EH (cell line): Measurements from ENCODE around the gene CNST.
A peak's percentile ranks its signal among the peaks of the same experiment; 100 is the strongest.
"Not testable (repeated sequence)": the region's sequence is repeated elsewhere in the genome, so short reads cannot be mapped to it uniquely, and the experiment has no call there.

Experiments
- DNase-seq: peaks from one replicate; pipeline ENCODE4 v3.0.0-alpha.2; 2015; ENCODE audit warnings: low read depth

The CNST gene

DNA sequence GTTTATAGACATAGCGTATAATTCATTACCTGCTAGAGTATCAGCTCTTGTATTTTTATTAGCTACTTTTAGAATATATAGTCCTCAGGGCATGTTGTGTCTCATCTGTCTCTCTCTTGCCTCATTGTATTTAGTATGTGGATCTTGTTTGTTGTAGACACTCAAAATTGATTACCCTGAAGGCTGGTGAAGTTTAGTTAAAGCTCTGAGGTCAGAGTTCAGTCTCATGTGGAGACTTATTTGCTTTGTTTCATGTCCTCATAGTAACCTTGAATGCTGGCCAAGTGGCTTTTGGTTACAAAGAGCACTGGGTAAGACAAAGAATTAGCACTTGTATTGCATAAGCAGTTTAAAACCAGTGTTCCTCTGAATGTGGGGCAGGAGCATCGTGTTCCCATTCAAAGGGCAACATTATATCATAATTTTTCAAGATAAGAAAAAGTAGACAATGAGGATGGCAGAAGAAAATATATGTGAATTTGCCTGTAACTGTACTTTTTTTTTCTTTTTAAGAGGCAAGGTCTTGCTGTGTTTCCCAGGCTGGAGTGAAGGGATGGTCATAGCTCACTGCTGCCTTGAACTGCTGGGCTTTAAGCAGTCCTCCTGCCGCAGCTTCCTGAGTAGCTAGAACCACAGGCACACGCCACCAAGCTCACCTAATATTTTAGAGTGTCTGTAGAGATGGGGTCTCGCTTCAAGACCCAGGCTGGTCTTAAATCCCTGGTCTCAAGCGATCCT, 17.4 kb downstream of the CNST start:
- peak; percentile 50 for DNase-seq

DNA sequence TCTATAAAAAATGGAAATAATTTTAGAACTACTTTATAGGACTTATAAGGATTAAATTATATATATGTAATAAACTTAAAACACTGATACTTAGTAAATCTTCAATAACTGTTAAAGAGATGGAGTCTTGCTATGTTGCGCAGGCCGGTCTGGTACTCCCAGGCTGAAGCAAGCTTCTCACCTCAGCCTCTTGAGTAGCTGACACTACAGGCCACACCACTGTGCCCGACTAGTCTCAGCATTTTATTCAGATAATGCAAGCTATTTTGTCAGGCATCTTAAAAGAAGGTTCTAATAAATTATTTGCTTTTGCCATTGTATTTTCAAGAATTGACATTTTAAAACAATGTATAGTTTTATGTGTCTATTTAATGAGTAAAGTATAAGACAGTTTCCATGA, 20.8 kb downstream of the CNST start:
- DNase-seq: no peak

DNA sequence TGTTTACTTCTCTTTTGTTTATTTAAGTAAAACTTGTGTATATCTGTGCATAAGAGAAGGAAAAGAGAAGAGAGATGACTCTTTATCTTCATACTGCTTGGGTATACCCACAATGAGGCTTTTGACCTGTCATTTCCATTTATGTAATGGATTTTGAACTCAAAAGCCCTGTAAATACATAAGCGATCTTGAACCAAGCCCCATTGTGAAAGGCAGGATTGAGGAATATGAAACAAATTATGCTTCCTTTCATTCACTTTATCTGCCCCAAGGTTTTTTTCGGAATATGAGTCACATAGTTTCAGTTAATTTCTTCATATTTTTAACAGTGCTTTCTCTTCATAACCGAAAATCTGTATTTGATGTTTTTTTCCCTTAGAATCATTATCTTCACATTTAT, 21.4 kb downstream of the CNST start:
- DNase-seq: peak; percentile 64

DNA sequence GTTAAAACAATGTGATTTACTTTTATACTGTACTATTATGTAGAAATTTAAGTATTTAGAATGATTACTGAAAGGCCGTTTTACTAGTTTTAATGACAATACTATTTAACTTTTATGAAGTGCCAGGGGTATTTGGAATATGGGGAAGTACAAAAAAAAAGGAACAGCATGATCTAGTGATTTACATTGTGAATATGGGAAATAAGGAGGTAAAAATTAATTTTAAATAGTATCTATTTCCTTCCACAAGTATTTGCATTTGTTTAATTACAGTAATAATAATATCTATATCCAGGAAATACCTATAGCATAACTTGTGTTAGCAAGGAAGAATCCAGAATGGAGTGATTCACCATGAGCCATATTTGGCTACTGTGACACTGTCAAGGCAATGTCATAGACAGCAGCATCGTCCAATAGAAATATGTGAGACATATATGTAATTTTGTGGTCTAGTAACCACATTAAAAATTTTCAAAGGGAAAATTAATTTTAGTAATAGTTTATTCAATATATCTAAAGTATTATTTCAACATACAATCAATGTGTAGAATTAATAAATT, 22.0 kb downstream of the CNST start:
- DNase-seq: peak; percentile 71

DNA sequence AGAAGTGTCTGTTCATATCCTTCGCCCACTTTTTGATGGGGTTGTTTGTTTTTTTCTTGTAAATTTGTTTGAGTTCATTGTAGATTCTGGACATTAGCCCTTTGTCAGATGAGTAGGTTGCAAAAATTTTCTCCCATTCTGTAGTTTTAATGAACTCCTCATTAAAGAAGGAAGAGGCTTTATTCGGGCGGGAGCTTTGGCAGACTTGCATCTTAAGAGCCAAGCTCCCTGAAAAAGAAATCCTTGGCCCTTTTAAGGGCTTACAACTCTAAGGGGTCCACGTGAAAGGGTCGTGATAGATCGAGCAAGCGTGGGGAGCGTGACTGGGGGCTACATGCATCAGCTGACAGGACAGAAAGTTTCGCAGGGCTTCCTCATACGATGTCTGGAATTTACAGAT, 23.7 kb downstream of the CNST start:
- not testable (repeated sequence) for DNase-seq

DNA sequence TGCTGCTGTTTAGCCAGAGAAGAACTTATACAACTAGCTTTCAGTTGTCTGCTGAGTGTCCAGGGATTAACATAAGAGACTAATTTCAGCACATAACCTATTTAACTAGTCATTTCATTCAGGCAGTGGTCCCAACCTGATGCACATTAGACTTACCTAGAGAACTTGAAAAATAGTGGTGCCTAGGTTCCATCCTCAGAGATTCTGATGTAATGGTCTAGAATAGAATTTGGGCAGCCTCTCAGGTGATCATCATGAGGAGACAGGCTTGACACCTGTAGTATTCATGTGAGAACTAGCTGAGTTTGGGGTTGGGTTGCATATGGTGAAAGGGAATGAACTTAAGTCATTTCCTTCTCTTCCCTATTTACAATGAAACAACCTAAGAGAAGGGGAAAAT, 24.8 kb downstream of the CNST start:
- DNase-seq: no peak

DNA sequence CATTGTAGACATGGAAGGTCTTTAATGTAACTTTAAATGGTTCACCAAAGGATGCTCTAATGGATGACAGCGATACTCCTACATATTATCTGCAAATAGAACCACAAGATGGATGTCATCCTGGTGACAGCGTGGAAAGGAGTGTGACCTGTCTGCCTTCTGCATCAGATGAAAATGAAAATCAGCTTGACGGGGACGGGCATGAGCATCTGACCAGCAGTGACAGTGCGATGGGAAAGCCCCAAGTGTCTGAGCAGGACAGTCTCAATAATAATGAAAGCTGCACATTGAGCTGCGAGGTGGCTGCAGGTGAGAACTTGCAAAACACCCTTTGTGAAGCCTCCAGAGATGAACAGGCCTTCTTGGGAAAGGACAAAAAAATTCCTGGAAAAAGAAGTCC, 25.2 kb downstream of the CNST start:
- DNase-seq: no peak

DNA sequence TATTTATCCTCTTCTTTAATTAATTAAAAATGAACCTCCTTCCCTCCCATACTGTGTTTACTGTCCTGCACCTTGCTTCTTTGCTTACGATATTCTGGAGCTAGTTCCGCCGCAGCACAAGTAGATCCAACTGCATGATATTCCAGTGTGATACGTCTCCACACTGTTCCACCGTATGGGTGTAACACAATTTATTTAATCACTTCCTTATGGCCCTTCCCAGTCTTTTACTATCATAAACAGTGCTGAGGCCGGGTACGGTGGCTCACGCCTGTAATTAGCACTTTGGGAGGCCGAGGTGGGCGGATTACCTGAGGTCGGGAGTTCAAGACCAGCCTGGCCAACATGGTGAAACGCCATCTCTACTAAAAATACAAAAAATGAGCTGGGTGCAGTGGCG, 25.7 kb downstream of the CNST start:
- DNase-seq: no peak

DNA sequence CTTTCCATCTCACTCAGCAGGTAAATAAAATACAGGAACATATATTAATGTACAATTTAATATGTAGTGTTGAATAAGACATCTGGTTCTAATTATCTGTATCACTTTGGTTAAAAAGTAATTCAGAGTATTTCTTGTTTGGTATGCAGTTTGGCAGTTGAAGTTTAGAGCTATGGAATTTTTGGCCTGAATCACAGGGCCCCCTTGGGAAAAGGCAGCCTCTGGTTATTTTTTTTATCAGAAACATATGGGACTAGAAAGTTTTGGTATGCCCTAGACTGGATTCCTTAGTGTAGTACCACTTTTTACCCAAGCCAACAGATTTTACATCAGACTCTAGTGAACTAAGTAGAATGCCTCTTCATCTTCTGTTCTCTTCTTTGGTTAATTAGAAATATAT, 26.4 kb downstream of the CNST start:
- DNase-seq: peak; percentile 98

DNA sequence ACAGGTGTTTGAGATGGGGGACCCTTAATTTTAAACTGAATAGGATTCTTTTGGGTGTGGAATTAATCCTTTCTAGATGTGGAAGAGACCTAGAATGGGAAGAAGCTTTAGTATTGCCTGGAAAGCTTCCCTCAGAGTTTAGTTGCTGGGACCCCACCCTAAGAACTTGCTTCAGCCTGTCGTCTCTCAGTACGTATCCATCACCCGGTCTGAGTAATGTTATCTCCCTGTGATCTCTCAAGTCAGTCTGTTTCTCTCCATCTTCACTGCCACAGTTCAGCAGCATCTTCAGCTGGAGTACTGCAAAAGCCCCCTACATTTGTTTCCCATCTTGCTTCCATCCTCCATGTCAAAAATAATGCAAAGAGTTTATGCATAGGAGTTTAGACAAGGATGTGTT, 28.9 kb downstream of the CNST start:
- DNase-seq: no peak

DNA sequence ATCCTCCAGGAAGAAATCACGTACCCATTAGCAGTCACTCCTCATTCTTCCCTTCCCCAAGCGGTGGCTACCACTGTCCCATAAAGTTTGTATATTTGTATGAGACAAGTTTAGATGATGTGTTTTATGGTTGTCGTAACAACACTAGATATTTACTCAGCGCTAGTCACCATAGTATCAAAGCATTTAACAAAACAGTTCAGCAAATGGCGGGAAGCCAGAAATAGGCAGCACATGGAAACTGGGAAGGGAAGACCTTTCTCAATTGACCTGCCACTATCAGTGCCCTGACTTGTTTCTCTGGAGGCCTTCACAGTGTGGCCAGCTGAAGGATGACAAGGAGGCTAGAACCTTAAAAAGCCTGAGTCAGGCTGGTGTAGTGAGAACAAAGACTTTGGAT, 31.1 kb downstream of the CNST start:
- peak; percentile 95 for DNase-seq

DNA sequence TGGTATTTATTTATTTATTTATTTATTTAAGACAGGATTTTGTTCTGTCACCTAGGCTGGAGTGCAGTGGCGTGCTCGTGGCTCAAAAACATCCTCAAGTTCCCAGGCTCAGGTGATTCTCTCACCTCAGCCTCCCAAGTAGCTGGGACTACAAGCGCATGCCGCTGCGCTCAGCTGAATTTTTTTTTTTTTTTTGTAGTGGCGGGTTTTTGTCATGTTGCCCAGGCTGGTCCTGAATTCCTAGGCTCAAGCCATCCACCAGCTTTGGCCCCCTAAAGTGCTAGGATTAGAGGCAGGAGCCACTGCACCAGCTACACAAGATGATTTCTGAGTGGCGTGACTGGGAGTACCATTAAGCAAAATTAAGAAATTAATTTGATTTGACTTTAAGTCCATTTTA, 31.7 kb downstream of the CNST start:
- DNase-seq: no peak

DNA sequence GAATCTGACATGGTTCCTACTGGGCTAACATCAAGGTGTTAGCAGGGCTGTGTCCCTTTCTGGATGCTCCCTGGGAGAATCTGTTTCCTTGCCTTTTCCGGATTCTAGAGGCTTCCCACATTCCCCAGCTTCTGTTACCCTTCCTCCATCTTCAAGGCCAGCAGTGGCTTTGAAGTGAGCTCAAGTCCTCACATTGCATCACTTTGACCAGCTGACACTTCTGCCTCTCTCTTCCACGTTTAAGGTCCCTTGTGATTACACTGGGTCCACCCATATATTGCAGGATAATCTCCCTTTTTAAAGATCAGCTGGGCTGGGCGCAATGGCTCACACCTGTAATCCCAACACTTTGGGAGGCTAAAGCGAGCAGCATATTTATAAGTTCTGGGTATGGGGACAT, 33.1 kb downstream of the CNST start:
- DNase-seq: no peak

DNA sequence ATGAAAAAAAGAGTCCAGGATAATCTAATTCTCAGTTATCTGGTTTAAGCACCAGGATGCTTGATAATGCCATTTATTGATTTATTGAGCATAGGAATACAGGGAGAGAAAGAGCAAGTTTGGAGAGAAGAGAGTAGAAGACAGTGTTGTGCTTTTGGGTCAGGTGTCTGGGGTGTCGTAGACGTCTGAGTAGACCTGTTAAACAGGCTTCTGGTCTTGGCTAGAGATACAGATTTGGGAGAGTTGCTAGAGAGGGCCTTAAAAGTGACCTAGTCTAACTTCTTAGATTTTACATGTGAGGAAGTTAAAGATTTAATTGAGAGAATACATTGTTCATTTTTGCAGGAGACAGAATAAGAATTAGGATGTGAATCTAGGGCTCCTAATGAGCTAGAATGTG, 34.3 kb downstream of the CNST start:
- DNase-seq: no peak

DNA sequence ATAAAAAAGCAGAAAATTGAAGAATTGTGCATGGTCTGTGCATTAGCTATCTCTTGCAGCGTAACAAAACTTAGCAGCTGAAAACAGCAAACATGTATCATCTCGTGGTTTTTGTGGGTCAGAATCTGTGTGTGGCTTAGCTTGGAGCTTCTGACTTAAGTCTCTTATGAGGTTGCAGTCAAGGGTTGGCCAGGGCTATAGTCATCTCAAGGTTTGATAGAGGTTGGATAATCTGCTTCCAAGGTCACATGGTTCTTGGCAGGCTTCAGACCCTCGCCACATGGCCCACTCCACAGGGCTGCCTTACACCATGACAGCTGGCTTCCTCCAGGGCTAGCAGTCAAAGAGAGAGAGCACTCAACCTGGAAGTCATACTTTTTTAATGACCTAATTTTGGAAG, 35.9 kb downstream of the CNST start:
- no peak for DNase-seq

DNA sequence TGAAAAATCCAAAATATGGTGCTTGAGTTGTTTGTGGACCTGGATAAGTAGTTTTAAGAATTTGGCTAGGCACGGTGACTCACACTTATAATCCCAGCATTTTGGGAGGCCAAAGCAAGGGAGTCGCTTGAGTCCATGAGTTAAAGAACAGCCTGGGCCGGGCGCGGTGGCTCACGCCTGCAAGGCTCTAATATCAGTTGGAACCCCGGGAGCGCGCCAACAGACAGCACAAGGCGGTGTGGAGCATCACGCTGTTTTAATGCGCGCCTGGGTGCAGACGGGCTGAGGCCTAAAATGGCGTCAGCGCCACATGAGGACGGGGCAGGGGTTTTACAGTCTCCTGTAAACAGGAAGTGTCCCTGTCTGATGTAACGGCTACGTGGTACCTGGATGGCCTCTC, 39.0 kb downstream of the CNST start:
- not testable (repeated sequence) for DNase-seq

DNA sequence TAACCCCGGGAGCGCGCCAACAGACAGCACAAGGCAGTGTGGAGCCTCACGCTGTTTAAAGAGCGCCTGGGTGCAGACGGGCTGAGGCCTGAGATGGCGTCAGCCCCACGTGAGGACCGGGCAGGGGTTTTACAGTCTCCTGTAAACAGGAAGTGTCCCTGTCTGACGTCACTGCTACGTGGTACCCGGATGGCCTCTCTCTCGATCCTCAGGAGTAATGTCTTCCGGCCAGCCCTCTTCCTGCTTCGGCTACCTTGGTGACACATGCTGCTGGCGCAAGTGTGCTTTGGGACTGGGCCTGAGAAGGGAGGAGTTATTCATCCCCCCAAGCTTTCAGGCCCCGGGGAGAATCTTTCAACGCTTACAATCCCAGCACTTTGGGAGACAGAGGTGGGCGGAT, 41.2 kb downstream of the CNST start:
- DNase-seq: no peak

DNA sequence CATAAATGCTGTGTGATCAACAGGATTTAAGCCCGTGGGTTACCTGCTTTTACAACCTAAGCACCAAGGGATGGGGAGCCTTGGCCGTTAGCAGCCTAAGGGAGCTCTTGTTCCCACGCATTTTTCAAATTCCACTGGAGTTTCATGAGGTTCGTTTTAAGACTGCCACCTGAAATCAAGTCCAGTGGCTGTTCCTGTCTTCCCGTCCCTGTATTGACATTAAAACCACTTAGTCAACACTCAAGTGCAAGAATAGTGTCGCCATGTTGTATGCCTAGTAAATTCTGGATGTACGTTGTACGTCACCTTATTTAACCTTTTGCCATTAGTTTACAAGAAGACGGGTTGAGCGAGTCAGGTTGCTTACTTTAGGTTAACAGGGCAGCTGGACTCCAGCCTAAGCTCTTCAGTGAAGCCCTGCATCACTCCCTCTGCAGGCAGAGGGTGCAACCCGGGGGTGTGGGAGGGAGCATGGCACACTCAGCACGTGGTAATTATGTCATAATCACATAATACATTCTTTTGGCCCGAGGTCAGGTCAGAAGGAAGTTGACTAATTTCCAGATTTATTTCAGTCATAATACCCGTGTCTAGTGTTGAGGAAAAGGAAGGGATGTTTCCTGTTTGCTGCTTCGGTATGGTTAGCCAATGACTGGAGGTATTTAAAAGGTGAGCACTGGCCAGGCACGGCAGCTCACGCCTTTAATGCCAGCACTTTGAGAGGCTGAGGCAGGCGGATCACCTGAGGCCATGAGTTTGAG, 42.5 kb downstream of the CNST start:
- peak; percentile 96 for DNase-seq

DNA sequence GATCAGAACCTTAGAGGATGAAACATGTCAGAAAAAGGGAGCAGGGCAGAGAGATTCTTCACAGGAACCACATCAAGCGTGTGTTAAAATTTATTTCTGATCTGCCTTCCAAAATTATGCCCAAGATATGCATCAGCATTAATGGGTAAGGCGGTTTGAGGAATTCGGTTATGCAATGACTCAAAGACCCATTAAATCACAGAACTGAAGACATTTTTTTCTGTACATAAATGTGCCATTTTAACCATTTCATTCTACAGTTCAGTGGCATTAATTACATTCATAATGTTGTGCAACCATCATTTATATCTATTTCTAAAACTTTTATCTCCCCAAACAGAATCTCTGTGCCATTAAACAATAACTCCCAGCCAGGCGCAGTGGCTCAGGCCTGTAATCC, 43.4 kb downstream of the CNST start:
- DNase-seq: peak; percentile 86

DNA sequence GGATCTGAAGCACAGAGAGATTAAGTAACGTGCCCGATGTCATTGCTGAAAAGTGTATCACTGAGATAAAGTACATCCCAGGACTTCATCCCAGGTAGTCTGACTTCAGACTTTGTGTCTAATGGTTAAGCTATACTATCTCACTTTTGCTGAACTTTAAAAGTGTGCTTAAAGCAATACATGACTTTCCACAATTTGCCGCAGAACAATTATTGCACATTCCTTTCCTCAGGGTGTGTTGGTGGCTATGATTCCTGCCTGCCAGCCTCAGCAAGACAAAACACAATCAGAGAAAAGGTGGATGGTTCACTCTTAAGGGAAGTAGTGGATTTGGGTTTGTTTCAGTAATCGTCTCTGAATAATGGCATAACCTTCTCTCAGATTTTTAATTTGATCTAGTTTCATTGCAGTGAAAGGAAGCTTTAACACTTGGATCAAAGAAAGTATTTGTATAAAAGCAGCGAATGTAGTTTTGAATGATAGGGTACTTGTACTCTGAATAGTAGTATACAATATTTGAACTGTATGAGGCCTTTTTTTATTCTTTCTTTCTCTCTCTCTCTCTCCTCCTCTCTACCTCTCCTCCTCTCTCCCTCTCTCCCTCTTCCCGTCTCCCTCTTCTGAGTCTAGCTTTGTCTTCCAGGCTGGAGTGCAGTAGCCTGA, 47.0 kb downstream of the CNST start:
- no peak for DNase-seq

DNA sequence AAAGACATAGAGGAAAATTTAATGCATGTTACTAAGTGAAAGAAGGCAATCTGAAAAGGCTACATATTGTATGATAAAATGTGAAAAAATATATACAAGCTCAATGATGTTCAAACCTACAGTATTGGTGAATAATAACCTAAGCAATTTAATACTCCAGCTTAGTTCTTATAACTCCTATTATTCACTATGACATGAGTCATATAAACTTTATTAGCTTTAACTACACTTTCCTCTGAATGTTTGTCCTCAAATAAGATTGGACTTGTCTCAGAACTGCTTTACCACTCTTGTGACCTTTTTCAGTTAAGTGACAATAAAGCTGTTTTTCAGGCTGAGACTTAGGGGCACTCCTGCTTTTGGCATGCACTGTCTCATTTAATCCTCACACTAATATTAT, 50.9 kb downstream of the CNST start:
- peak; percentile 31 for DNase-seq

DNA sequence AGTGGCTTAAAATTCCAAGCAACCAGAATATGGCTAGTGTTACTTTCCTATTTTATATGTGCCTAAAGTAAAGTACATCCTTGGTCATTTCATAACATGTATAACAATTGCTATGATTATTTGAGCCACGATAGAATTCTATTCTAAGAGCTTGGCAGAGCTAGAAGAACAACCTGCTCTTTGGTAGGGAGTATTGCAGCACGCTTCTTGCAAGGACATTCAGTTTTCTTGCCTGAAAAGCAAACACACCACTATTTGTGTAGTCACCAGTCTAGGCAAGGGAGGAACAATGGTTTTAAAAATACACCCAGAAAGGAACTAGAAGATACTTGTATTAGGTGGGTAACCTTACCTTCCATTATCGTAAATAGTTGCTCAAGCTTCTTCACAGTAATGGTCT, 51.5 kb downstream of the CNST start:
- no peak for DNase-seq

DNA sequence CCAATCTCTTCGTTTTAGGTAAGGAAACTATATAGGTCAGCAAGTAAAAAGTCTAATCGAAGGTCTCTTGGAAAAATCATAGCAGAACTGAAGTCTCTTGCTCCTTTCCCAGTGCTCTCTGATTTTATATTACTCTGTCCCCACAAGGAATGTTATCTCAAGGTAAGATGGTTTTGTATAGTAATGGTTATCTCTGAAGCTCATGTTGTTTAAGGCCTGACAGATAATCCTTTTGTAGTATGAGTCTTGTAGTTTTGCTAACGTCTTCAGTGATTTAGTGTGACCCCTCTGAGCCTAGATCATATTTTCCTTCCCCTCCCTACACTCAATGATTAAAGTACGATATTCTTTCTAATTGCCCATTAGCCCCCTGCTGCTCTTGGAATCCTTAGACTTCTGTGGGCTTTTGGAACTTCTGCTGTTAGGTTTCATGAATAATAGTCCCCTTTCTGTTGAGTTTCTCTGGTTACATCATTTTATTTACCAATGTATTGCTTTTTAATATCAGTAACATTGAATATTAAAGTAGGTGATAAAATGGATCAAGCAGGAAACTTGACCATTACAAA, 52.1 kb downstream of the CNST start:
- no peak for DNase-seq
